HG03457 (cell line): ENCODE data around the gene ACSS1.

Source experiments
- ATAC-seq: cut with Tn5 transposase; IDR thresholded peaks from one replicate; pipeline ENCODE4 v1.9.1; 2021; ENCODE audit warnings: moderate number of reproducible peaks; ENCODE audit not compliant: unreplicated experiment

ACSS1 gene

GRCh38 chr20:25058051-25058846, at the start of gene ACSS1:
Gene ACSS1, minus strand, starts transcription at chr20:25058139. Its CDS starts 37 bp downstream, at chr20:25058102.
- peak; percentile 49 for ATAC-seq

- ATAC-seq = no peak
These were observed 45.6 kb upstream of the ACSS1 start for GRCh38 chr20:25103526-25103925.

DNA sequence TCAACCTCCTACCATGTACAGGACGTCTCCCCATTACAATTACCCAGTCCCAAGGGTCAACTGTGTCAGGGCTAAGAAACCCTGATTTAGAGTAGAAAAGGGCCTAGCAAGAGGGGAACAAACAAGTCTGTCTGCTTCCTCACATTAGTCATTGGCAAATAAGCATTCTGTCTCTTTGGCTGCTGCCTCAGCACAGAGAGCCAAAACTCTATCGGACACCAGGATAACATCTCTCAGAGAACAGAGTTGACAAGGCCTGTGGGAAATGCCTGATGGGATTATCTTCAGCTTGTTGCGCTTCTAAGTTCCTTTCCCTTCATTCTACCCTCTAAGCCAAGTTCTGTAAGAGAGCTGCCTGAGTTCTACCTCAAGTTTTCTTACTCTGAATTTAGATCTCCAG, 43.0 kb upstream of the ACSS1 start:
- no peak for ATAC-seq

GRCh38 chr20:25099601-25100140, 41.7 kb upstream of the ACSS1 start:
- ATAC-seq = no peak

- no peak for ATAC-seq
These were observed 39.6 kb upstream of the ACSS1 start for GRCh38 chr20:25097498-25097897.

GRCh38 chr20:25090492-25091429, 32.8 kb upstream of the ACSS1 start:
- ATAC-seq = peak; percentile 86

DNA sequence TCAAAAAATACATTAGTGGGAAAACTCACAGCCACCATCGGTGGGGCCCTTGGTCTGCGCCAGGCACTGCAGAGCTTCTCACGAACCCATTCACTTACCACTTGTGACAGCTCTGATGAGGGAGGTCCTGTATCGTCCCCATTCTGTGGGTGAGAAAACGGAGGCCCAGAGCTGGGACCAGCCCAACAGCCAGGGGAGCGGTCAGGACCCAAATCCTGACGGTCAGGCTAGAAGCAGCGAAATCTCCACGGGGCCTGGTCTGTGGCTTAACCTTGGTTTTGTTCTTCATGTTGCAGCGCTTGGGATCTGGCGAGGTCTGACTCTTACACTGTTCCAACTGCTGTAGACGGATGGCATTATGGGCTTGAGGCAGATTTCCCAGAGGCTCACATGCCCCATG, 31.7 kb upstream of the ACSS1 start:
- ATAC-seq = no peak

GRCh38 chr20:25089096-25089495, 31.2 kb upstream of the ACSS1 start:
- no peak for ATAC-seq

DNA sequence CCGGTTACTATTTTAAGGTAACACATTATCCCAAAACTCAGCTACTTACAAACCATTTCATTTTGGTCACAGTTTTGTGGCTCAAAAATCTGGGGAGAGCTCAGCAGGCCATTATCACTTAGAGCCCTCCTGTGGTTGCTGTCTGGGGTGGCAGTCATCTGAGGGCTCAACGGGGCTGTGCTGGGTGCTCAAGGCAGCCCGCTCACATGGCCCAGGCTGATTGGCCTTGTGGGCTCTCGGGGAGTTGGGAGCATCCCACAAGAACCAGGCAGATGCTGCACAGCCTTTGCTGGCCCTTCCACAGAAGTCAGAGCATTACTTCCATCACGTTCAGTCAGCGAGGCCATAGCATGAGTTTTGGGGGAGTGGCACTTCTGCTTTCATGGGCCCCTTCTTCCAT, 30.3 kb upstream of the ACSS1 start:
- no peak for ATAC-seq

- ATAC-seq = no peak
These were observed 29.4 kb upstream of the ACSS1 start for GRCh38 chr20:25087186-25087929.

DNA sequence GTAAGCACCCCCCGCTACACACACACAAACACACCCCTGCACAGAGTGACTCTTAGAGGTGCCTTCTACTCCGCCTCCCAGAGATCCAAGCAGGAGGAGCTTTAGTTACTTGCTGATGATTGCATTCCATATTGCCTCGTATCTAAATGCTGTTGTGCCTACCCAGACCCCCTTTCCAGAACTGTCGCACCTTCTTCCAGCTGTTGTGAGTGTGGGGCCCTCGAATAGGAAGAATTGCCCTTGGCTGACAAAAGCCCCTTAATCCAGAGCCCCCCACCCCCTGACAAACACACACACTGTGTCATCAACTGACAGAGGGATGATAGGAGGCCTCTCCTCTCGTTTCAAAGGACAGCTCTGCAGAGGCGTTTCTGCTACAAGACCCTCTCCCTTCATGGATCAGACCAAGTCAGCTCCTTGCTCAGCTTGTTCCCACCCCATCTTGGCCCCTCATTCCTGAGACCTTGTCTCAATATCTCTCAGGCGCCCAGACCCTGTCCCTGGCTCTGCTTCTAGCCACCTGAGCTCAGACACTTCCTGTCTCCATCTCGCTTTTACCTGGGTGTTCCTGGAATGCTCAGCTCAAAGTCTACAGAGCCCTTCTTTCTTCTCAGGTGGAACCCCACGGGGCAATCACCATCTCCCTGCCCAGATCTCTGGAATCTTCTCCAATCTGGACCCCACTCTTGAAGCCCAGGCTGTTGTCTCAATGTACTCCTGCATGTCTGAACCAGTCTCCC, 28.0 kb upstream of the ACSS1 start:
- no peak for ATAC-seq

DNA sequence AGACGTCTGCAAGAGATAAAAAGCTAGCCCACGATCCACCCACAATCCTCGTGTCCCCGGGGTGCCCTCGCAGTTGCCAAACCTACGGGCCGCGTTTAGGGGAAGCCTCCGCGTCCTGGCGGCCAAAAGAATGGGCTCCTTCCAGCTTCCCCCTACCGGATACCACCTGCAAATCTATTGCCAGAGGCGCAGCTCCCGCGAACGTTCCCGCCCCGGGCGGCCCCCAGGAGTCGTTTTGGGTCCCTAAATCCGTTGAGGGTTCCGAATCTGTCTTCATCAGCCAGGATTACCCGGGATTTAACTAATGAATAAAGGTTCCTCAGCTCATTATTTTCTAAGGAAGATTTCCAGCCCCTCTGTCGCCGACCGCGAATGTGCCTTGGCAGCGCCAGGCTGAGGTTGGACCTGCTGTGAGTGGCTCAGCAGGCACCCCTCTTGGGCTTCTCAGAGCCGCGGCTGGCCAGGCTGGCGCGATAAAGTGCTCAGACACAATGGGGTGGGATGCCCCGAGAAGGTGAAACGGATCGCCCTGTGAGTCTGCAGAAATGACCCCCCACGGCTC, 26.8 kb upstream of the ACSS1 start:
- ATAC-seq = no peak

DNA sequence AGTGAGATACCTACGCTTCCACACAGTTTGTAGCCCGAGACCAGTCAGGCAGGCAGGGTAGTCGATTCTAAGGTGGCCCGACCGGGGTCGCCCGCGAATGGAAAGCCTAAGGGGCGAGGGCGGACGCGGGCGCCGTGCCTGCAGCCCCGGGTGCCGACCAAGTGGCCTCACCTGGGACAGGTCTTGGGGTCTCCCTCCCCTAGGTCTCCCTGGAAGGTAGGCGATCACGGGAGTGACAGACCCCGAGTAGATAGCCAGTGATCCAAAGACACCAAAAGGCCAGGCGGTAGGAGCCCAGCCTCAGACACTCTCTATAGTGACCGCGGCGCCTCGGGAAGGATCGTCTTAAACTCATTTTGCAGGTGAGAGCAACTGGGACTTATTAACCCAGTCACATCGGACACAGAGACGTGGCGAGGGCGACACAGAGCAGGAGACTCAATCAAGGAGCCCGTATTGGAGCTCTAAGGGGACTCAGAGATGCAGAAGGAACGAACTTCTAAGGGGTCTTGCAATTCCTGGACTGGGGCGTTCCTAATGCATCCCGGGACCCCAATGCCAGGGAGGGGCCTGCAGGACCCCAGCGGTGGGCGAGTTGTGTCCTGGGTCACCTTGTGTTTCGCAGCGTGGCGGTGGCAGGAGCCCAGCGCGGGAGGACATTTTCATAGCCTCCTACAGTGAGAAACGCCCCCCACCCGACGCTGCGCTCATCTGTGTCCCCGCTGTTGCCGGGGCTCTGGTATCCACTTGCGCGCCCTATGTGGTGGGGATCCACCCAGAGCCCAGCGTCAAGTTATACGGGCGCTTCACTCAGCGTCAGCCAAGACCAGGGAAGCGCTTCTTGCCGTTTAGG, 26.1 kb upstream of the ACSS1 start:
- ATAC-seq = no peak

GRCh38 chr20:25083141-25083772, 25.3 kb upstream of the ACSS1 start:
- ATAC-seq = no peak

DNA sequence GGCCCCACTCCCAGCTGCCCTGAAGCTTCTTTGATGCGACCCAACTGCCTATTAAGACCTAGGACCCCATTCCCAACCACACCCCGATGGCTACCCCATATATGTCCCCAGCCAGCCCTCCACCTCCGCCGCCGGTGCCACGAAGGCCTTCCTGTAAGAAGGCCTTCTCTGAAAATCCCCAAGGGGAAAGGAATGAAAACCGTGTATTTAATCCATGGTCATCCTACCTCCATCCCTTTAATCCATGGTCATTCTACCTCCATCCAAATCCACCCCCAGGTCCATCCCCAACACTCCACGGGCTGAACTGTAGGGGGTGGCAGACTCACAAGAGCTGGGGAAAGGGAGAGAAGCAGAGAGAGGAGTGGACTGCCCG, 24.5 kb upstream of the ACSS1 start:
- no peak for ATAC-seq

DNA sequence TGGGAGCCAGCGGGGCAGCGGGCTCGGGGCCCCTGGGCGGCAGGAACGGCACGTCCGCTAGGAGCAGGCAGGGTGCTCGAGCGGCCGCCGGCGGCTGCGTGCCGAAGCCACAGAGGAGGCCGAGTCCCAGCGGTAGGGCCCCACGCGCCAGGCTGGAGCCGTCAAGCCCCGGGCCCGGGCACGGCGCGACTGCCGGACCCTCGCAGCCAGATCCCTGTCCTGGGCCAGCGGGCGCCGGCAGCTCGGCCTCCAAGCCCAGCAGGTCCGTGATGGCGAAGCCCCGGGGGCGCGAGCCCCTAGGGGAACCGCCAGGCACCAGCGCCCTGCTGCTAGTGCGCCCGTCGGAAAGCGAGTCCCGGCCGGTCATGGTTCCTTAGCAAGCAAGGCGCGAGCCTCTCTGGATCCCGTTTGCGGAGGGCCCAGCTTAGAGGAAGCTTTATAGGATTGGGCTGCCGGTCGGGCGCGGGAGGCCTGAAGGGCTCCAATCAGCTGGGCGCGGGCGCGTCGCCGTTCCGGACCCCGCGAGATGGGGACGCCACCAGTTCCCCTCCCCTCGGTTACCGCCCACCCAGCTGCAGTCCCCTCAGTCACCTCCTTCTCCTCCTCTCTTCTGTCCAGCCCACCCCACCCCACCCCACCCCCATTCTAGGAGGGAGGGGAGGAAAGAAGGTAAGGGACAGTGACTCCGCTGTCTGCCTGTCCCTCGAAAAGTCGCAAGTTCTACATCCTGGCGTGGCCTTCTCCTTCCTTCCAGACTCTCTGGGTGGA, 24.0 kb upstream of the ACSS1 start, which contains the start of gene VSX1:
VSX1 (minus strand) TSS at position 412 of the 768 bp plus-strand sequence; CDS start at position 367, 45 bp downstream.
- ATAC-seq = no peak

- no peak for ATAC-seq
These were observed 23.3 kb upstream of the ACSS1 start for GRCh38 chr20:25081065-25081729.
